ENCODE data around the gene PA2G4.

GRCh38 chr12:56115329-56115728 lies 11.0 kb downstream of the PA2G4 start:
- TF ChIP-seq POLR2A (IDR thresholded peaks at IDR 0.05; ENCODE audit: low read depth, low read length) (no peak), TAF1 (IDR thresholded peaks at IDR 0.05; ENCODE audit: borderline replicate concordance, low read depth, low read length) (no peak)

Measured in GM12892 (cell line).